ENCODE measurements around the gene CBX7.

CBX7 gene

GRCh38 chr22:39108487-39108886 lies 44.0 kb downstream of the CBX7 start:
- no peak overlapping the region for H3K4me3 ChIP-seq (ENCODE audit: low read depth, low read length)
- TF ChIP-seq, protein P1, sequence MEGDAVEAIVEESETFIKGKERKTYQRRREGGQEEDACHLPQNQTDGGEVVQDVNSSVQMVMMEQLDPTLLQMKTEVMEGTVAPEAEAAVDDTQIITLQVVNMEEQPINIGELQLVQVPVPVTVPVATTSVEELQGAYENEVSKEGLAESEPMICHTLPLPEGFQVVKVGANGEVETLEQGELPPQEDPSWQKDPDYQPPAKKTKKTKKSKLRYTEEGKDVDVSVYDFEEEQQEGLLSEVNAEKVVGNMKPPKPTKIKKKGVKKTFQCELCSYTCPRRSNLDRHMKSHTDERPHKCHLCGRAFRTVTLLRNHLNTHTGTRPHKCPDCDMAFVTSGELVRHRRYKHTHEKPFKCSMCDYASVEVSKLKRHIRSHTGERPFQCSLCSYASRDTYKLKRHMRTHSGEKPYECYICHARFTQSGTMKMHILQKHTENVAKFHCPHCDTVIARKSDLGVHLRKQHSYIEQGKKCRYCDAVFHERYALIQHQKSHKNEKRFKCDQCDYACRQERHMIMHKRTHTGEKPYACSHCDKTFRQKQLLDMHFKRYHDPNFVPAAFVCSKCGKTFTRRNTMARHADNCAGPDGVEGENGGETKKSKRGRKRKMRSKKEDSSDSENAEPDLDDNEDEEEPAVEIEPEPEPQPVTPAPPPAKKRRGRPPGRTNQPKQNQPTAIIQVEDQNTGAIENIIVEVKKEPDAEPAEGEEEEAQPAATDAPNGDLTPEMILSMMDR (IDR thresholded peaks at IDR 0.05; ENCODE audit: low read depth, low read length): no peak

- H3K4me3 ChIP-seq (ENCODE audit: low read depth, low read length): no peak overlapping the region
- TF ChIP-seq, protein P1 (IDR thresholded peaks at IDR 0.05; ENCODE audit: low read depth, low read length): no peak
Observed at GRCh38 chr22:39106326-39106725, 46.2 kb downstream of the CBX7 start.

DNA sequence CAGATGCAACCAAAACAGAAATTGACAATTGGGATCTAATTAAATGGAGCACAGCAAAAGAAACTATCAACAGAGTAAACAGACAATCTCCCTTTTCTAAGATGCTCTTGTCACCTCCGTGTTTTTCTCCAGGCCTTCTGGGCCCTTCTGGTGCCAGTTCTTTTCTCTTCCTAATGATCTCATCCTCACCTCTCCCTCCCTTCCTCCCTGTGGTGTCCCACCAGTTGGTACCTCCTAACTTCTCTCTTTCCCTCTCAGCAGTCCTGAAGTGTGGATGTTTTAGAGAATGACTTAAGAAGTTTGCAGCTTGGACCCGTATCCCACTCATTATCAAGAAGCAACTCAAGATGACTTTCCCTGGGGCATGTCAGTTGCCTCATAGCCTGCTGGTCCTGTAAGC lies 49.0 kb downstream of the CBX7 start:
- TF ChIP-seq, protein P1 (IDR thresholded peaks at IDR 0.05; ENCODE audit: low read depth, low read length): no peak
- H3K4me3 ChIP-seq (ENCODE audit: low read depth, low read length): no peak overlapping the region

GRCh38 chr22:39101226-39101625 lies 51.3 kb downstream of the CBX7 start:
- TF ChIP-seq, protein P1 (IDR thresholded peaks at IDR 0.05; ENCODE audit: low read depth, low read length): no peak
- no peak overlapping the region for H3K4me3 ChIP-seq (ENCODE audit: low read depth, low read length)

DNA sequence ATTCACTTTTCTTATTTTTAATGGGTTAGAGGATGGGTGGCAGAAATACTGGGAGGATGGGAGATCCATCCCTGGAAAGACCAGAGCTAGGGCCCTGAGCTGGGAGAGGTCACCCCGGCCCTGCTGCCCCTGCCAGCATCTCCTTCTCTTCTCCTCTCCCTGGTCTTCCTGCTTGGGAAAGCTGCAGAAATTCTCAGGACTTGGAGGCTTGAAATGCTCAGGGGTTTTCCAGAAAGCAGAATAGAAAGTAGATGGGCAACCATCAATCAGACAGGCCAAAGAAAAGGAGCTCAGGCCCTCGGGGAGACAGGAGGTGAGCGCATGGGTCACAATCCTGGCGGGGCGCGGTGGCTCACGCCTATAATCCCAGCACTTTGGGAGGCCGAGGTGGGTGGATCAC lies 53.9 kb downstream of the CBX7 start:
- TF ChIP-seq, protein P1 (IDR thresholded peaks at IDR 0.05; ENCODE audit: low read depth, low read length): no peak
- H3K4me3 ChIP-seq (ENCODE audit: low read depth, low read length): no peak overlapping the region

DNA sequence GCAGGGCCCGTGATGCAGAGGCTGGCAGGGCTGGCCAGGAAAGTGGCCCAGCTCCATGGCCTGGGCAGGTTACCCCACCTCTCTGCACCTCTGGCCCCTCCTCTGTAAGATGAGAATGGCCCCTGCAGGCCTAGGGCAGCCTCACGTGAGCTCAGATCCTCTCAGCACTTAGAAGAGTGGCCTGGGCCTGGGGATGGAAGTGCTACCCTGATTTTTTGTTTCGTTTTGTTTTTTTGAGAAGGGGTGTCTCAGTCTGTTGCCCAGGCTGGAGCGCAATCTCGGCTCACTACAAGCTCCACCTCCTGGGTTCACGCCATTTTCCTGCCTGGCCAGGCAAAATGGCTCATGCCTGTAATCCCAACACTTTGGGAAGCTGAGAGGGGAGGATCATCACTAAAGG lies 54.5 kb downstream of the CBX7 start:
- H3K4me3 ChIP-seq (ENCODE audit: low read depth, low read length): no peak overlapping the region
- TF ChIP-seq, protein P1 (IDR thresholded peaks at IDR 0.05; ENCODE audit: low read depth, low read length): no peak

- H3K4me3 ChIP-seq (ENCODE audit: low read depth, low read length): no peak within 1 kb of the TSS
- TF ChIP-seq, protein P1 (IDR thresholded peaks at IDR 0.05; ENCODE audit: low read depth, low read length): no peak
Observed at GRCh38 chr22:39097098-39098020, 55.1 kb downstream of the CBX7 start, which contains the start of gene APOBEC3H. TSS of gene APOBEC3H (plus strand) at chr22:39097244. CDS start at chr22:39100279, 3,035 bp downstream.

All from WI38 (cell line).